NT2/D1 (cell line): ENCODE measurements around the gene AFF1.

Experiments used
- YY1 ChIP-seq: IDR thresholded peaks from 2 replicates; pipeline ENCODE4 v1.6.1; 2011; ENCODE audit not compliant: insufficient read length, insufficient read depth
- ZNF274 ChIP-seq: IDR thresholded peaks from 2 replicates; pipeline ENCODE4 v1.6.1; 2011; ENCODE audit warnings: mild to moderate bottlenecking, low read depth, low read length

DNA sequence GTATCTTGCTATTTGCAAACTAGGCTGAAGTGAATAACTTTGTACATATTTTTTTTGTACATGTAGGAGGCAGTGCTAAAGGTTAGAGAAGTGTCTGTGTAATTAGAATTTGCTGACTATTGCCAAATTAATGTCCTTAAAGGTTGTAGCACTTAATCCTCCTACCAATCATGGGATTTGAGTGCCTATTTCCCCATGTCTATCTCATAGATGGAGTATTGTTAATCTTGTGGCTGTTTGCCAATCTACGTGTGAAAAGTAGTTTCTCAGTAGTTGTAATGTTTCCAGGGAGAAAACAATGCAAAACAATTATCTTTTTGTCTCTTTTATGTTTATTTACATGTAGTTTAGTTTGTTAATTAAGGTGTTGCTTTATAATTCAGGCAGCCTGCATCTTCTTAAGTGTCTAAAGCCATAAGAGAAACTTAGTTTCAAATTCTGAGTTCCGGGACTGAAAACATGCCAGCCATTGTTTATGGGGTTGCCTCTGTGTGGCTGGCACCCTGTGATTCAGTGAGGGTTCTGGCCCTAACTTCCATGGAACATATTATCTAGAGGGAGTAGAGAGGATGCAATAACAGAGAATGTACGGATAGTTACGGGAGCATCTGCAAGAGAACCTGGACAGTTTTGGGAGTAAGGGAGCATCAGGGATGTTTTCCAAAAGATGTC is 143.2 kb downstream of the AFF1 start:
- no peak for TF ChIP-seq YY1
- TF ChIP-seq ZNF274: no peak
